MCF 10A (cell line): ENCODE data around the gene R3HDM4. TPM values are rescaled to one million over a fixed set of nuclear protein-coding genes. Genes with fewer than 3 reads are reported as not detected.
"Not testable (repeated sequence)": the region's sequence is repeated elsewhere in the genome, so short reads cannot be mapped to it uniquely, and the experiment has no call there.

Experiments used
- BruUV-seq: library from RNA; stranded (reverse); fragments of 400-500 nt; replicated peaks from 2 replicates; lab custom pipeline; 2021; lab: Mats Ljungman, UMichigan
- CTCF ChIA-PET: fragments of 300-600 bp; sonication (Branson Sonifier 250); formaldehyde crosslinking; extraction: SDS; loops from one replicate; lab custom pipeline; 2021; ENCODE audit warnings: antibody characterized with exemption, inconsistent platforms; lab: Yijun Ruan, JAX
- POLR2A ChIA-PET: fragments of 300-600, 350-650 bp; sonication (Branson Sonifier 250); formaldehyde crosslinking; extraction: SDS; loops from one replicate; lab custom pipeline; 2020; ENCODE audit warnings: antibody characterized with exemption, inconsistent platforms; lab: Yijun Ruan, JAX
- DNase-seq: peaks from one replicate; pipeline ENCODE4 v3.0.0-alpha.2; 2018; ENCODE audit not compliant: unreplicated experiment
- H3K27ac Mint-ChIP-seq: one replicate; pipeline ENCODE4 v1.8.0; 2022; ENCODE audit warnings: mild to moderate bottlenecking, low read depth, mixed read lengths; ENCODE audit not compliant: unreplicated experiment
- H3K27me3 Mint-ChIP-seq: one replicate; pipeline ENCODE4 v1.8.0; 2022; ENCODE audit warnings: mixed read lengths; ENCODE audit not compliant: insufficient read depth, unreplicated experiment
- H3K36me3 Mint-ChIP-seq: one replicate; pipeline ENCODE4 v1.8.0; 2022; ENCODE audit warnings: mild to moderate bottlenecking, moderate library complexity, mixed read lengths; ENCODE audit not compliant: insufficient read depth, unreplicated experiment
- H3K4me1 Mint-ChIP-seq: one replicate; pipeline ENCODE4 v1.8.0; 2022; ENCODE audit warnings: mixed read lengths; ENCODE audit not compliant: insufficient read depth, unreplicated experiment
- H3K4me3 Mint-ChIP-seq: one replicate; pipeline ENCODE4 v1.8.0; 2022; ENCODE audit warnings: mild to moderate bottlenecking, moderate library complexity, mixed read lengths; ENCODE audit not compliant: unreplicated experiment
- H3K9me3 Mint-ChIP-seq: one replicate; pipeline ENCODE4 v1.8.0; 2022; ENCODE audit warnings: mixed read lengths; ENCODE audit not compliant: unreplicated experiment
- CTCF ChIP-seq: fragments of 200-600 bp; IDR thresholded peaks from one replicate; pipeline ENCODE4 v1.8.0; 2022; ENCODE audit warnings: antibody characterized with exemption, mild to moderate bottlenecking; ENCODE audit not compliant: unreplicated experiment
- intact Hi-C: fragments of 100-400 bp; cut with micrococcal nuclease; formaldehyde crosslinking; loops from 2 replicates; pipeline ENCODE4 v1.14.1; 2022
- total RNA-seq: library from RNA; stranded (reverse); gene quantifications from 2 replicates; pipeline ENCODE4 v1.2.3, GENCODE V29; 2022

Gene R3HDM4
- total RNA-seq, 1 experiment from 2014 or later, result 73.6 TPM

GRCh38 chr19:881385-882071 is 31.5 kb downstream of the R3HDM4 start:
- ChIA-PET CTCF (interaction anchor here (0.6 to 0.9 kb wide), 2 partner anchors 13 to 17 kb away, joined by 3 to 6 read pairs; no protein-coding TSS in a partner anchor), POLR2A (interaction anchor here (1.1 kb wide), 1 partner anchor 85 kb away, joined by 3 read pairs; no protein-coding TSS in a partner anchor)
- BruUV-seq, result no TSS peak
- intact Hi-C loops, result no loop called here
- no peaks in the 10 kb centered on the region for H3K27me3 Mint-ChIP-seq
- H3K27ac Mint-ChIP-seq, result no peak overlapping the region
- H3K9me3 Mint-ChIP-seq, result no peaks in the 10 kb centered on the region
- peaks cover 47% of the 10 kb centered on the region for H3K36me3 Mint-ChIP-seq
- DNase-seq, result no peak
- no peak overlapping the region for H3K4me3 Mint-ChIP-seq
- no peak for TF ChIP-seq CTCF
- H3K4me1 Mint-ChIP-seq, result peaks cover 14% of the 10 kb centered on the region

GRCh38 chr19:879711-880438 is 33.1 kb downstream of the R3HDM4 start:
- ChIA-PET CTCF (interaction anchor here (0.6 to 1.2 kb wide), 3 partner anchors 35 to 110 kb away, joined by 3 to 6 read pairs (median 6); no protein-coding TSS in a partner anchor), POLR2A (interaction anchor here (0.6 to 1.4 kb wide), 3 partner anchors 17 to 334 kb away, joined by 3 read pairs; no protein-coding TSS in a partner anchor)
- Mint-ChIP-seq H3K4me3 (no peak overlapping the region), H3K27ac (no peak overlapping the region), H3K27me3 (no peaks in the 10 kb centered on the region), H3K4me1 (peaks cover 14% of the 10 kb centered on the region), H3K9me3 (no peaks in the 10 kb centered on the region), H3K36me3 (peaks cover 49% of the 10 kb centered on the region)
- no peak for DNase-seq
- no TSS peak for BruUV-seq
- no peak for TF ChIP-seq CTCF
- intact Hi-C loops, result no loop called here

GRCh38 chr19:878751-879561 is 34.1 kb downstream of the R3HDM4 start:
- intact Hi-C loops, BruUV-seq, H3K27me3 Mint-ChIP-seq, H3K4me3 Mint-ChIP-seq, H3K27ac Mint-ChIP-seq, DNase-seq, H3K9me3 Mint-ChIP-seq: not testable (repeated sequence)
- ChIA-PET CTCF (interaction anchor here (0.6 to 1.2 kb wide), 3 partner anchors 34 to 110 kb away, joined by 3 to 6 read pairs (median 6); no protein-coding TSS in a partner anchor), POLR2A (interaction anchor here (0.6 to 1.4 kb wide), 4 partner anchors 16 to 335 kb away, joined by 3 read pairs; no protein-coding TSS in a partner anchor)
- Mint-ChIP-seq H3K4me1 (peaks cover 12% of the 10 kb centered on the region), H3K36me3 (peaks cover 46% of the 10 kb centered on the region)

DNA sequence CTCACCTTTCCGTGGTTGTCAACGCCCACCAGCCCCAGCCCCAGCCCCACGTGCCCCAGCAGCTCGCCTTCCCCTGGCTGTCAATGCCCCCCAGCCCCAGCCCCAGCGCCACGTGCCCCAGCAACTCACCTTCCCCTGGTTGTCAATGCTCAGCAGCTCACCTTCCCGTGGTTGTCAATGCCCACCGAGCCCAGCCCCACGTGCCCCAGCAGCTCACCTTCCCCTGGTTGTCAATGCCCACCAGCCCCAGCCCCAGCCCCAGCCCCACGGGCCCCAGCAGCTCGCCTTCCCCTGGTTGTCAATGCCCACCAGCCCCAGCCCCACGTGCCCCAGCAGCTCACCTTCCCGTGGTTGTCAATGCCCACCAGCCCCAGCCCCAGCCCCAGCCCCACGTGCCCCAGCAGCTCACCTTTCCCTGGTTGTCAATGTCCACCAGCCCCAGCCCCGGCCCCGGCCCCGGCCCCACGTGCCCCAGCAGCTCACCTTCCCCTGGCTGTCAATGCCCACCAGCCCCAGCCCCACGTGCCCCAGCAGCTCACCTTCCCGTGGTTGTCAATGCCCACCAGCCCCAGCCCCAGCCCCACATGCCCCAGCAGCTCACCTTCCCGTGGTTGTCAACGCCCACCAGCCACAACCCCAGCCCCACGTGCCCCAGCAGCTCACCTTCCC is 34.9 kb downstream of the R3HDM4 start:
- H3K27ac Mint-ChIP-seq, BruUV-seq, H3K27me3 Mint-ChIP-seq, intact Hi-C loops, H3K9me3 Mint-ChIP-seq, H3K4me3 Mint-ChIP-seq, DNase-seq, CTCF ChIA-PET, H3K4me1 Mint-ChIP-seq: not testable (repeated sequence)
- POLR2A ChIA-PET, result interaction anchor here (0.6 to 1.4 kb wide), 2 partner anchors 15 to 255 kb away, joined by 3 read pairs; no protein-coding TSS in a partner anchor
- H3K36me3 Mint-ChIP-seq, result peaks cover 38% of the 10 kb centered on the region
